Upper lobe of left lung (tissue), 6 donors: ENCODE data around the gene TRIP6. TPM values are rescaled to one million over a fixed set of nuclear protein-coding genes. Genes with fewer than 3 reads are reported as not detected.

Source experiments
- ATAC-seq, 2 donors: fragments of 200-7000 bp; cut with Tn5 transposase; one replicate each; pipeline ENCODE4 v1.9.1; 2022; ENCODE audit warnings: mild to moderate bottlenecking in 2 of 2, moderate library complexity in 2 of 2; ENCODE audit not compliant: low FRiP score in 2 of 2
- DNase-seq, 2 donors: peaks; one replicate each; pipeline ENCODE4 v3.0.0-alpha.2; 2019 to 2020
- H3K27ac ChIP-seq, 4 donors: fragments of 200-600 bp; sonication (generic); one replicate each; pipeline ENCODE4 v1.5.1; 2016 to 2019
- H3K27me3 ChIP-seq, 4 donors: fragments of 200-600 bp; sonication (generic); one replicate each; pipeline ENCODE4 v1.5.1; 2017 to 2019
- H3K36me3 ChIP-seq, 4 donors: fragments of 200-600 bp; sonication (generic); one replicate each; pipeline ENCODE4 v1.5.1; 2016 to 2019
- H3K4me1 ChIP-seq, 4 donors: fragments of 200-600 bp; sonication (generic); one replicate each; pipeline ENCODE4 v1.5.1; 2018 to 2019
- H3K4me3 ChIP-seq, 4 donors: fragments of 200-600 bp; sonication (generic); one replicate each; pipeline ENCODE4 v1.5.1; 2017 to 2019; ENCODE audit warnings: mild to moderate bottlenecking in 2 of 4, moderate library complexity in 1 of 4
- H3K9me3 ChIP-seq, 4 donors: fragments of 200-600 bp; sonication (generic); one replicate each; pipeline ENCODE4 v1.5.1; 2018 to 2019
- CTCF ChIP-seq, 6 experiments: fragments of 450-650 bp in 4 of 6; fragments of 200-600 bp in 2 of 6; sonication (generic) in 2 of 6; IDR thresholded peaks; one replicate each; pipeline ENCODE4 v1.5.1; 2016 to 2019; ENCODE audit warnings: antibody characterized with exemption in 6 of 6
- EP300 ChIP-seq, 4 donors: sonication (generic); formaldehyde crosslinking; IDR thresholded peaks; one replicate each; pipeline ENCODE4 v1.5.1; 2017; ENCODE audit warnings: antibody characterized with exemption in 4 of 4, control low read depth in 2 of 4
- POLR2A ChIP-seq, 4 donors: fragments of 450-650 bp; IDR thresholded peaks; one replicate each; pipeline ENCODE4 v1.5.1; 2016 to 2017; ENCODE audit warnings: antibody characterized with exemption in 4 of 4, mild to moderate bottlenecking in 2 of 4
- POLR2AphosphoS5 ChIP-seq, 2 donors: sonication (generic); formaldehyde crosslinking; IDR thresholded peaks; one replicate each; pipeline ENCODE4 v1.5.1; 2017; ENCODE audit warnings: antibody characterized with exemption in 2 of 2
- WGBS, 2 donors: methylation state at CpG; one replicate each; pipeline ENCODE4 v1.1.5; 2017 to 2018; 5-methylcytosine and 5-hydroxymethylcytosine counted together
- total RNA-seq, 6 donors: library from RNA; depleted of rRNA in 4 of 6; stranded (reverse); fragments of >200 nt in 4 of 6; gene quantifications; one replicate each; pipeline versions ENCODE4 v1.1.0 to v1.2.1, GENCODE V29; 2016 to 2021
- donor health status: DM: no; HTN: no; CAD: no; lungs with moderate emphysema.
- donor health status: DM: no; HTN: yes; CAD: no; lungs with severe emphysema.

TRIP6 gene
- total RNA-seq, 6 donors from 2014 or later: 17.8 to 74.3 (median 67.3) TPM

GRCh38 chr7:100856871-100857282 is 10.3 kb upstream of the TRIP6 start:
- no peaks in the 10 kb centered on the region for H3K9me3 ChIP-seq
- no peaks in the 10 kb centered on the region for H3K27me3 ChIP-seq
- peaks cover 10 to 23% (median 15%) of the 10 kb centered on the region in 4 donors for H3K4me1 ChIP-seq
- WGBS, 2 donors: 93 to 98% methylated on average over 6 to 16 of the region's 16 CpGs
- no peak for TF ChIP-seq POLR2A (IDR thresholded peaks at IDR 0.05)
- H3K4me3 ChIP-seq: no peak overlapping the region
- DNase-seq: no peak
- ATAC-seq: no peak
- peaks cover 0 to 46% (median 26%) of the 10 kb centered on the region in 4 donors for H3K36me3 ChIP-seq
- no peak overlapping the region for H3K27ac ChIP-seq

- no peak for DNase-seq
- 87 to 90% methylated on average over 15 of the region's 15 CpGs for WGBS, 2 donors
- no peak overlapping the region for H3K4me3 ChIP-seq
- H3K27ac ChIP-seq: no peak overlapping the region
- ATAC-seq: no peak
- H3K4me1 ChIP-seq: peaks cover 0 to 3% (median 0%) of the 10 kb centered on the region in 4 donors
- TF ChIP-seq POLR2A (IDR thresholded peaks at IDR 0.05) (no peak), CTCF (IDR thresholded peaks at IDR 0.05) (no peak), POLR2AphosphoS5 (IDR thresholded peaks at IDR 0.05) (no peak)
- H3K9me3 ChIP-seq: no peaks in the 10 kb centered on the region
- no peaks in the 10 kb centered on the region for H3K27me3 ChIP-seq
- H3K36me3 ChIP-seq: peaks cover 0 to 50% (median 30%) of the 10 kb centered on the region in 4 donors
Measured at GRCh38 chr7:100859856-100860255, 7.3 kb upstream of the TRIP6 start.

GRCh38 chr7:100860702-100861615 is 6.2 kb upstream of the TRIP6 start:
- no peak for TF ChIP-seq EP300 (IDR thresholded peaks at IDR 0.05)
- no peak for TF ChIP-seq POLR2A (IDR thresholded peaks at IDR 0.05)
- no peak for TF ChIP-seq CTCF (IDR thresholded peaks at IDR 0.05)
- TF ChIP-seq POLR2AphosphoS5 (IDR thresholded peaks at IDR 0.05): no peak
- H3K27ac ChIP-seq: no peak overlapping the region
- no peak for DNase-seq
- WGBS, 2 donors: 94 to 97% methylated on average over 5 to 16 of the region's 18 CpGs
- no peaks in the 10 kb centered on the region for H3K27me3 ChIP-seq
- H3K4me1 ChIP-seq: peaks cover 4 to 9% (median 6%) of the 10 kb centered on the region in 4 donors
- no peak for ATAC-seq
- H3K4me3 ChIP-seq: no peak overlapping the region
- H3K9me3 ChIP-seq: no peaks in the 10 kb centered on the region
- peaks cover 0 to 50% (median 26%) of the 10 kb centered on the region in 4 donors for H3K36me3 ChIP-seq

GRCh38 chr7:100861616-100861985 is 5.6 kb upstream of the TRIP6 start:
- no peak for ATAC-seq
- no peak for TF ChIP-seq POLR2AphosphoS5 (IDR thresholded peaks at IDR 0.05)
- no peak for TF ChIP-seq EP300 (IDR thresholded peaks at IDR 0.05)
- TF ChIP-seq CTCF (IDR thresholded peaks at IDR 0.05): no peak
- TF ChIP-seq POLR2A (IDR thresholded peaks at IDR 0.05): no peak
- no peaks in the 10 kb centered on the region for H3K9me3 ChIP-seq
- 95 to 96% methylated on average over 11 to 14 of the region's 14 CpGs for WGBS, 2 donors
- H3K27ac ChIP-seq: no peak overlapping the region
- no peak for DNase-seq
- peaks cover 10 to 15% (median 11%) of the 10 kb centered on the region in 4 donors for H3K4me1 ChIP-seq
- H3K27me3 ChIP-seq: no peaks in the 10 kb centered on the region
- H3K4me3 ChIP-seq: no peak overlapping the region
- peaks cover 0 to 48% (median 26%) of the 10 kb centered on the region in 4 donors for H3K36me3 ChIP-seq

GRCh38 chr7:100863406-100863950 is 3.7 kb upstream of the TRIP6 start:
- H3K36me3 ChIP-seq: peaks cover 0 to 39% (median 26%) of the 10 kb centered on the region in 4 donors
- H3K27ac ChIP-seq: no peak overlapping the region
- H3K4me1 ChIP-seq: peaks cover 19 to 31% (median 21%) of the 10 kb centered on the region in 4 donors
- H3K27me3 ChIP-seq: no peaks in the 10 kb centered on the region
- WGBS, 2 donors: 33 to 62% methylated on average over 10 of the region's 10 CpGs
- H3K4me3 ChIP-seq: no peak overlapping the region
- ATAC-seq (no peak), DNase-seq (no peak)
- no peaks in the 10 kb centered on the region for H3K9me3 ChIP-seq
- TF ChIP-seq EP300 (IDR thresholded peaks at IDR 0.05) (no peak), POLR2A (IDR thresholded peaks at IDR 0.05) (no peak), CTCF (IDR thresholded peaks at IDR 0.05) (no peak), POLR2AphosphoS5 (IDR thresholded peaks at IDR 0.05) (no peak)
